HG03139 (cell line): ENCODE data around the gene ANAPC16.
"Not testable (repeated sequence)": the region's sequence is repeated elsewhere in the genome, so short reads cannot be mapped to it uniquely, and the experiment has no call there.

Experiments
- ATAC-seq: cut with Tn5 transposase; IDR thresholded peaks from one replicate; pipeline ENCODE4 v1.9.1; 2021; ENCODE audit not compliant: unreplicated experiment

ANAPC16 gene

GRCh38 chr10:72261784-72262404, 46.1 kb downstream of the ANAPC16 start:
- no peak for ATAC-seq

DNA sequence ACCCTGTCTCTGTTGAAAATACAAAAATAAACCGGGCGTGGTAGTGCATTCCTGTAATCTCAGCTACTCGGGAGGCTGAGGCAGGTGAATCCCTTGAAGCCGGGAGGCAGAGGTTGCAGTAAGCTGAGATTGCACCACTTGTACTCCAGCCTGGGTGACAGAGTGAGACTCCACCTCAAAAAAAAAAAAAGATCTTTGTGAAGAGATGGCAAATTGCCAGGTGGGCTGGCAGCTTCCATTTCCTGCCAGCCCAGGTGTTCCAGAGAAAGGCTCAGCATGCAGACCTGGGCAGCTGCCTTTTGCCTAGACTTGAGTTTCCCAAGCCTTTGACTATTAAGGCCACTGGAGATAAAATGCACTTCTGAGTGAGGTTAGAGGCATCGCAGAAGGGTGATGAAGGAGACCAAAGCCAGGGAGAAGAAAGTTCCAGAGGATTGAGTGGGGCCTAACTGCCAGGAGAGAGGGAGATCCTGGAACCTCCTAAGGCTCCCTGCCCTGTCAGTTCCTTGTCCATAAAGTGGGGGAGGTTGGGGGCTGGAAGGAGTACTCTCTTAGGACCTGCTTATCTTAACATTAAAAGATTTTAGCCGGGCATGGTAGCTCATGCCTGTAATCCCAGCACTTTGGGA, 47.9 kb downstream of the ANAPC16 start:
- ATAC-seq, result no peak

- no peak for ATAC-seq
Measured at GRCh38 chr10:72264536-72264935, 48.7 kb downstream of the ANAPC16 start.

GRCh38 chr10:72265508-72265907, 49.7 kb downstream of the ANAPC16 start:
- ATAC-seq, result no peak

DNA sequence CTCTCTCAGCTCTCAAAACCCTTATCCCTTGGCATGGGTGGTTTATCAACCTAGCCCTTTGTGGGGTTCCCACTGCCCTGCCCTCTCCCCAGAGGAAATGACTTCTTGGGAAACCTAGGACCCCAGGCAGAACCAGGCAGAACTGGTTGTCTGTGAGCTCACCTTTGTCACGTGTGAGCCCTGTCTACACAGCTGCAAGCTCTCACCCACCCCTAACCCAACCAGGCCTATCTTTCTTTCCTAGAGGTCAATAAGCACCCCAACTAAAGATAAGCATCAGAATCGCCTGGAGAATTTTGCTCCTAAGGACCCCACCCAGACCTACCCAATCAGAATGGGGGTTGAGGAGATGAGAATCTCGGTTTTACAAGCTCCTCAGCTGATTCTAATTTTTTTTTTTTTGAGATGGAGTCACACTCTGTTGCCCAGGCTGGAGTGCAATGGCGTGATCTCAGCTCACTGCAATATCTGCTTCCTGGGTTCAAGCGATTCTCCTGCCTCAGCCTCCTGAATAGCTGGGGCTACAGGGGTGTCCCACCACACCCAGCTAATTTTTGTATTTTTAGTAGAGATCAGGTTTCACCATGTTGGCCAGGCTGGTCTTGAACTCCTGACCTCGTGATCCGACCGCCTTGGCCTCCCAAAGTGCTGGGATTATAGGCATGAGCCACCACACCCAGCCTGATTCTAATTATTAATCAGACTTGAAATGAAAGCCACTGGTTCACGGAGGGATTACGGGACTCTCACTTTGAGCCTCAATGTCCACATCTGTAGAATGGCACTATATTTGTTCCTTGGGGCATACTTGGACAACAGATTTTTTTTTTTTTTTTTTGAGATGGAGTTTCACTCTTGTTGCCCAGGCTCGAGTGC, 50.4 kb downstream of the ANAPC16 start:
- ATAC-seq, result no peak

GRCh38 chr10:72267381-72267780, 51.6 kb downstream of the ANAPC16 start:
- ATAC-seq, result no peak

DNA sequence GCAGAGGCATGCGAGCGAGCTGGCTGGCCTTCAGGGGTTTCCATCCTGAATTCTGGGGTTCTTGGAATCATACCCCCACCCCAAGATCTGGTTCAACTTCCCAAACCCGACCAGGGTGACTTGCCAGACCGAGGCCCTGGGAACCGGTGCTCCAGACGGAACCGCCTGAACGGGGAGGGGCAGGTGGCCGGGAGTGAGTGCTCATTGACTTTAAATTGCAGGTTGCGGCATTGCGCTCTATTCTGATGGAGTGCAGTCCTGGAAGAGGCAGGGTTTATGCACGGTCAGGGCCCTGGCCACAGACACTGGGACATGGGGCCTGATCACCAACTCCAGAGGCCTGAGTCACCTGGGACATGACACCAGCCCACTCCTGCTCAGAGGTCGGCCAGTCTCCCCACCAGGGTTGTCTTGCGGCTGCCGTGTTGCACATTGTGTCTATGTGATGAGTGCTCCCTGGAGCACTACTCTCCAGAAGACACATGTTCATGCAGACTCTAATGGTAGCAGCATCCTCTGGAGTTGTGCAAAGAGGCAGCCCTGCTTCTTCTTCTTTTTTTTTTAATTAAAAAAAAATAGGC, 52.1 kb downstream of the ANAPC16 start:
- ATAC-seq, result no peak

DNA sequence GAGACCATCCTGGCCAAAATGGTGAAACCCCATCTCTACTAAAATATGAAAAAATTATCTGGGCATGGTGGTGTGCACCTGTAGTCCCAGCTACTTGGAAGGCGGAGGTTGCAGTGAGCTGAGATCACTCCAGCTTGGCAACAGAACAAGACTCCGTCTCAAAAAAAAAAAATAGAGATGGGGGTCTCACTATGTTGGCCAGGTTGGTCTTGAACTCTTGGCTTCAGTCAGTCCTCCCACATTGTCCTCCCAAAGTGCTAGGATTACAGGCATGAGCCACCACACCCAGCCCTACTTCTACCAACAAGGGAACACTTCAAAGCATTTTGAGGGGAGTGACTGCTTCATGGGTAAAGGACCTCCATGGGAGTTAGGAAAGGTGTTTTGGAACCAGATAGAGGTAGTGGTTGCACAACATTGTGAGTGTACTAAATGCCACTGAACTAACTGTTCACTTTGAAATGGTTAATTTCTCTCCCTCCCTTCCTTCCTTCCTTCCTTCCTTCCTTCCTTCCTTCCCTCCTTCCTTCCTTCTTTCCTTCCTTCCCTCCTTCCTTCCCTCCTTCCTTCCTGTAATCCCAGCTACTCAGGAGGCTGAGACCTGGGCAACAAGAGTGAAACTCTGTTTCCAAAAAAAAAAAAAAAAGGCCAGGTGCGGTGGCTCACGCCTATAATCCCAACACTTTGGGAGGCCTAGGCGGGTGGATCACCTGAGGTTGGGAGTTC, 52.8 kb downstream of the ANAPC16 start:
- ATAC-seq, result not testable (repeated sequence)

GRCh38 chr10:72270607-72271281, 54.9 kb downstream of the ANAPC16 start:
- ATAC-seq, result no peak

GRCh38 chr10:72272689-72273409, 57.0 kb downstream of the ANAPC16 start:
- ATAC-seq, result no peak

DNA sequence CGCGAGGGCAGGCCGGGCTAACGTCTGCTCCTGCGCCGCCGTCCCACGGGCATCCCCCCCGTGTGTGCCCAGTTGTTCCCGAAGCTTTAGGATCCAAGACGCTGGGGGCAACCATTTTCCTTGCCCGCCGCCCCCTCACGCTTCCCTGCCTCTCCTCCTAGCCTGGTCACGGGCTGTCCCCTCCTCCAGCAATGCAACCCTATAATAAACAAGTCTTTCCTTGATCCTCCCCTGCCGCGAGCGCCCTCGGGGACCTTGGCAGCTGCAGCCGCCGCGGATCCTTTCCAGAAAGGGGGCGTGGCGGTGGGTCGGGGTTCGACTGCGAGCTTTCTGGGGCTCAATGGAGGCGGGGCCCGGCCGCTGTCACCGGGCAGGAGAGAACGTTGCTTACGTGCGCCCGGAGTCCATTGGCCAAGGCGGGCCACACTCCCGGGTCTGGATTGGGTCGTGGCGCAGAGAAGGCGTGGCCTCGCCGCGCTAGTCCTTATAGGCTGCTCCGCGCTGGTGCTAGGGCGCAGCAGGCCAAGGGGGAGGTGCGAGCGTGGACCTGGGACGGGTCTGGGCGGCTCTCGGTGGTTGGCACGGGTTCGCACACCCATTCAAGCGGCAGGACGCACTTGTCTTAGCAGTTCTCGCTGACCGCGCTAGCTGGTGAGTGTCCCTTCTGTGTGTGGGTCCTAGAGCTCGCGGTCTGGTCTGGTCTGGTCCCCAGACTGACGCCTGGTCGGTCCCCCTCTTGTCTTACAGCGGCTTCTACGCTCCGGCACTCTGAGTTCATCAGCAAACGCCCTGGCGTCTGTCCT, 57.8 kb downstream of the ANAPC16 start, which contains the start of gene DDIT4:
Gene DDIT4, plus strand, starts transcription at position 515 of the 803 bp plus-strand sequence. CDS start 293 bp downstream, outside the sequence.
- ATAC-seq, result peak; percentile 86

DNA sequence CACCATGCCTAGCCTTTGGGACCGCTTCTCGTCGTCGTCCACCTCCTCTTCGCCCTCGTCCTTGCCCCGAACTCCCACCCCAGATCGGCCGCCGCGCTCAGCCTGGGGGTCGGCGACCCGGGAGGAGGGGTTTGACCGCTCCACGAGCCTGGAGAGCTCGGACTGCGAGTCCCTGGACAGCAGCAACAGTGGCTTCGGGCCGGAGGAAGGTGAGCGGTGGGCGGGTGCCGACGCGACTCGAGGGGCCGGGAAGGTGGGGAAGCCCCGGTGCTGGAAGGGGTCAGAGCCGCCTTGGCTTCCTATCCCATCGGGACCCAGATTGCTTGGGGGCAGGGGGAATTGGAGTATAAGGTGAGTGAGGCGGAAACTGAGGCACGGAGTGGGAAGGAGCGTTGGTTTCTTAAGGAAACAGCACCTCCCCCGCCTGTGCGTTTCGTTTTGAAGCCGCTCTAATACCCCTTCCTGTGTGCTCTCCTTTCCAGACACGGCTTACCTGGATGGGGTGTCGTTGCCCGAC, 58.5 kb downstream of the ANAPC16 start:
- ATAC-seq, result no peak

GRCh38 chr10:72274730-72275350, 59.0 kb downstream of the ANAPC16 start:
- no peak for ATAC-seq

DNA sequence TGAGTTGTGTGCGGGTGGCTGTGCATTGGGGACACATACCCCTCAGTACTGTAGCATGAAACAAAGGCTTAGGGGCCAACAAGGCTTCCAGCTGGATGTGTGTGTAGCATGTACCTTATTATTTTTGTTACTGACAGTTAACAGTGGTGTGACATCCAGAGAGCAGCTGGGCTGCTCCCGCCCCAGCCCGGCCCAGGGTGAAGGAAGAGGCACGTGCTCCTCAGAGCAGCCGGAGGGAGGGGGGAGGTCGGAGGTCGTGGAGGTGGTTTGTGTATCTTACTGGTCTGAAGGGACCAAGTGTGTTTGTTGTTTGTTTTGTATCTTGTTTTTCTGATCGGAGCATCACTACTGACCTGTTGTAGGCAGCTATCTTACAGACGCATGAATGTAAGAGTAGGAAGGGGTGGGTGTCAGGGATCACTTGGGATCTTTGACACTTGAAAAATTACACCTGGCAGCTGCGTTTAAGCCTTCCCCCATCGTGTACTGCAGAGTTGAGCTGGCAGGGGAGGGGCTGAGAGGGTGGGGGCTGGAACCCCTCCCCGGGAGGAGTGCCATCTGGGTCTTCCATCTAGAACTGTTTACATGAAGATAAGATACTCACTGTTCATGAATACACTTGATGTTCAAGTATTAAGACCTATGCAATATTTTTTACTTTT, 59.7 kb downstream of the ANAPC16 start:
- no peak for ATAC-seq

DNA sequence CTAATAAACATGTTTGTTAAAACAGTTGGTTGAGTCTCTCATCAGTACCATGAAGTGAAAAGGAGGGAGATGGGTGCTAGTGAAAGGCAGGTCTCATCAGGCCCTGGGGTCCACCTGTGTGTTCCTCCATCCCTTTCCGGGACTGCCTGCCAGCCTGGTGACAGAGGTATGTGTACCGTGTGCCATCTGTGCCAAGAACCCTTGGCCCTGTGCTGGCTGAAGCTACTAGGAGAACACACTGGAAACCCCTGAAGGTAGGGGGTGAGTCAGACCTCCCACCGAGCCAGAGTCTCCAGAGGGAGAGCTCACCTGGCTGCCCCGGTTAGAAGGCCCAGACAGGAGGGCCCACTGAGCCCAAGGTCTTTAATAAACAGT, 60.2 kb downstream of the ANAPC16 start:
- ATAC-seq, result no peak

DNA sequence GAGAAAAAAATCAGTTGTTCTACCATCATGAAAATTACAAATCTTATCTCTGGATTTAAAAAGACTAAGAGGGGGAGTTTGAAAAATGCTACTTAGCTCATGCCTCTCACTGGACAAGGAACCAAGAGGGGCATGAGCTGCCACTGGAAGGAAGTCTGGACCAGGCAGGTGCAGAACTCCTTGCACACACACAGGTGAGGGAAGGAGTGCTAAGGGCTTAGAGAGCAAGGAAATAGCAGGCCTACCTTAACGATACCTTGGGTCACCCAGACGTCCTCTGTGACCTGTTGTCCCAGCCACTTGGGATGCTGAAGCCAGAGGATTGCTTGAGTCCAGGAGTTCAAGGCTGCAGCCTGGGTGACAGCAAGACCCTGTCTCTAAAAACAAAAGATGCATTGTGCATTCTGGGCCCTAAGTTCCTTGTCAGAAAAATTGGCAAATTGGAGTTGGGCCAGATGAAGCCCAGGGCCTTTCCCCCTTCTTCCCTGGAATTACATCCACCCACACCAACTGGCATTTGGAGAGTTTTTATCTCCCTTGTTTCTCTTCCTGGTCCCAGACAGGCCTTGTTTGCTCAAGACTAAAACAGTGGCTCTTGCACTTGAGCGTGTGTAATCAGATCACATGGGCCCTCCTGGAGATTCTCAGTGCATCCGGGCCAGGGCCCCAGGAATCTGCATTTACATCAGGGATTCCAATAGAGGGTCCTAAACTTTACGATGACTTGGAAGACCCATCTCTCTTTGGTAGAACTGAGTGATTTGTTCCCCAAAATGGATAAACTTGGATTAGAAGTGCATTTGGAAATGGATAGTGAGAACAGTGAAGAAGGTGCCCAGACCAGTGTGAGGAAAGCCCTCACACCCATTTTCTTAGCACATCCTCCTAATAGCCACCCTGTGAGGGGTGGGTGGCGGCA, 60.9 kb downstream of the ANAPC16 start:
- ATAC-seq, result no peak
